ENCODE measurements around the gene SELPLG.

DNA sequence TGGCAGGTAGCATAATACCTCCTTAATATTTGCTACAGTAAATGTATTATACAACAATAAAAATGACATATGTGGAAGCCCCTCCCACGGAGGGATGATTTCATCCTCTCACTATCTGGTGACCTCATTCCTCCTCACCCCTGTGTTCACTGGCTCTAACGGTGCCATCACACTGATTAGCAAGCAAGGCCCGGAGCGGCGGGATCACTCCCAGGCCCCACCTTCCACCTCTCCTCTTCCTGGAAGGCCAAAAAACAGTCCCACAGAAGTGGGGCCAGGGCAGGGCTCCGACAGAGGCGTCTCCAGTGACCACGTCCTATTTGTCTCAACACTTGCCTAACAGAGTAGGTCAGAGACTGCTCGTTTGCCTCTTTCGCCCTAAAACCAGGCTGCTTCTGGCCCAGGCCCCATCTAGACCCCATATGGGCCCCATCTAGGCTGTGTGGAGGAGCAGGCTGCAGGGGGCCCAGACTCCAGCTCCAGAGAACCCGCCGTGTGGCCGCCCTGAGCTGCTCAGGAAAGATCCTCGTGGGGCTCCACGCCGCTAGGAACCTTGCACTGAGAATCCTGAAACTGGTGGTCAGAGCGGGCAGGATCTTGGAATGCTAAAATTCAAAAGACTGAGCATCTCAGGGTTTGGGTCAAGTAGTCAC lies 3.7 kb downstream of the SELPLG start:
- TF ChIP-seq, protein P1, sequence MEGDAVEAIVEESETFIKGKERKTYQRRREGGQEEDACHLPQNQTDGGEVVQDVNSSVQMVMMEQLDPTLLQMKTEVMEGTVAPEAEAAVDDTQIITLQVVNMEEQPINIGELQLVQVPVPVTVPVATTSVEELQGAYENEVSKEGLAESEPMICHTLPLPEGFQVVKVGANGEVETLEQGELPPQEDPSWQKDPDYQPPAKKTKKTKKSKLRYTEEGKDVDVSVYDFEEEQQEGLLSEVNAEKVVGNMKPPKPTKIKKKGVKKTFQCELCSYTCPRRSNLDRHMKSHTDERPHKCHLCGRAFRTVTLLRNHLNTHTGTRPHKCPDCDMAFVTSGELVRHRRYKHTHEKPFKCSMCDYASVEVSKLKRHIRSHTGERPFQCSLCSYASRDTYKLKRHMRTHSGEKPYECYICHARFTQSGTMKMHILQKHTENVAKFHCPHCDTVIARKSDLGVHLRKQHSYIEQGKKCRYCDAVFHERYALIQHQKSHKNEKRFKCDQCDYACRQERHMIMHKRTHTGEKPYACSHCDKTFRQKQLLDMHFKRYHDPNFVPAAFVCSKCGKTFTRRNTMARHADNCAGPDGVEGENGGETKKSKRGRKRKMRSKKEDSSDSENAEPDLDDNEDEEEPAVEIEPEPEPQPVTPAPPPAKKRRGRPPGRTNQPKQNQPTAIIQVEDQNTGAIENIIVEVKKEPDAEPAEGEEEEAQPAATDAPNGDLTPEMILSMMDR (IDR thresholded peaks at IDR 0.05) = no peak
- no peak for TF ChIP-seq POLR2A (IDR thresholded peaks at IDR 0.05)

Measured in testis (tissue), 2 donors.